HCT116 (cell line): ENCODE results near the gene BCAR3. TPM values are rescaled to one million over a fixed set of nuclear protein-coding genes. Genes with fewer than 3 reads are reported as not detected.

Experiments
- ATAC-seq: fragments of 200-7000 bp; cut with Tn5 transposase; 2 replicates; pipeline ENCODE4 v1.9.1; 2020; ENCODE audit warnings: mild to moderate bottlenecking, moderate library complexity
- BruUV-seq: library from RNA; stranded (reverse); fragments of 400-500 nt; replicated peaks from 2 replicates; lab custom pipeline; 2021; lab: Mats Ljungman, UMichigan
- CTCF ChIA-PET: fragments of 300-600 bp; sonication (Branson Sonifier 250); formaldehyde crosslinking; loops from one replicate; lab custom pipeline; 2021; ENCODE audit warnings: antibody characterized with exemption; lab: Charles Lee
- POLR2A ChIA-PET: fragments of 300-600, 350-600 bp; sonication (Branson Sonifier 250); formaldehyde crosslinking; loops from one replicate; lab custom pipeline; 2021; ENCODE audit warnings: antibody characterized with exemption; lab: Charles Lee
- RAD21 ChIA-PET, 2 experiments: fragments of 300-600 bp; sonication (Branson Sonifier 250); formaldehyde crosslinking; loops; one replicate each; lab custom pipeline; 2023; ENCODE audit warnings: low total read pairs in 2 of 2; ENCODE audit not compliant: uncharacterized antibody in 2 of 2, unreplicated experiment in 2 of 2, low non-redundant PET in 1 of 2; lab: Charles Lee
- DNase-seq: peaks from one replicate; pipeline ENCODE4 v3.0.0-alpha.2; 2010; ENCODE audit warnings: low read depth, low spot score
- H2AFZ ChIP-seq: fragments of 200-600 bp; shearing (Covaris generic), sonication (generic); 2 replicates; pipeline ENCODE4 v1.6.1; 2017; ENCODE audit warnings: low read depth, mixed run types, mixed read lengths, antibody characterized with exemption, low read length; ENCODE audit not compliant: poor library complexity, severe bottlenecking
- H3K27ac ChIP-seq: 2 replicates; pipeline ENCODE4 v1.5.1; 2012; ENCODE audit warnings: low read depth, low read length
- H3K27me3 ChIP-seq: fragments of 200-600 bp; sonication (generic); 2 replicates; pipeline ENCODE4 v1.6.1; 2016; ENCODE audit warnings: mixed run types, low read length, mixed read lengths; ENCODE audit not compliant: insufficient read depth
- H3K36me3 ChIP-seq, 2 experiments: fragments of 200-500 bp in 1 of 2; fragments of 200-600 bp in 1 of 2; sonication (Bioruptor generic) in 1 of 2; sonication (generic) in 1 of 2; 2 replicates each; pipeline versions ENCODE4 v1.5.1 to v1.6.1; 2014 to 2016; ENCODE audit warnings: low read length in 2 of 2, inconsistent platforms in 1 of 2, mixed read lengths in 1 of 2, mixed run types in 1 of 2; ENCODE audit not compliant: insufficient read depth in 2 of 2, control insufficient read depth in 1 of 2
- H3K4me1 ChIP-seq, 2 experiments: fragments of 200-600 bp in 1 of 2; sonication (generic) in 1 of 2; 2 replicates each; pipeline versions ENCODE4 v1.5.1 to v1.6.1; 2012 to 2017; ENCODE audit warnings: low read length in 2 of 2, inconsistent platforms in 1 of 2, mild to moderate bottlenecking in 1 of 2, mixed read lengths in 1 of 2, mixed run types in 1 of 2, moderate library complexity in 1 of 2; ENCODE audit not compliant: insufficient read depth in 2 of 2, control insufficient read depth in 1 of 2
- H3K4me2 ChIP-seq: fragments of 200-600 bp; sonication (generic); 2 replicates; pipeline ENCODE4 v1.6.1; 2017; ENCODE audit warnings: mixed run types, low read length, mixed read lengths
- H3K4me3 ChIP-seq, 2 experiments: fragments of 200-600 bp in 1 of 2; sonication (generic) in 1 of 2; replicated peaks in 1 of 2; 2 replicates each; pipeline ENCODE4 v1.5.1; 2011 to 2016; ENCODE audit warnings: low read length in 2 of 2, control low read depth in 1 of 2, low read depth in 1 of 2, mild to moderate bottlenecking in 1 of 2, mixed read lengths in 1 of 2, mixed run types in 1 of 2
- H3K79me2 ChIP-seq: fragments of 200-600 bp; sonication (generic); 2 replicates; pipeline ENCODE4 v1.6.1; 2017; ENCODE audit warnings: mild to moderate bottlenecking, mixed run types, low read length, moderate library complexity, mixed read lengths; ENCODE audit not compliant: insufficient read depth
- H3K9ac ChIP-seq: fragments of 200-600 bp; sonication (generic); 2 replicates; pipeline ENCODE4 v1.6.1; 2016; ENCODE audit warnings: low read length, mixed read lengths
- H3K9me2 ChIP-seq: fragments of 200-600 bp; sonication (generic), shearing (Covaris generic); 2 replicates; pipeline ENCODE4 v1.6.1; 2017; ENCODE audit warnings: mixed run types, mild to moderate bottlenecking, moderate library complexity; ENCODE audit not compliant: insufficient read depth
- H3K9me3 ChIP-seq, 2 experiments: fragments of 200-500 bp in 1 of 2; fragments of 200-600 bp in 1 of 2; sonication (Bioruptor generic) in 1 of 2; sonication (generic) in 1 of 2; 2 replicates each; pipeline ENCODE4 v1.6.1; 2014 to 2017; ENCODE audit warnings: low read length in 2 of 2, mixed read lengths in 2 of 2, inconsistent platforms in 1 of 2, low read depth in 1 of 2, mild to moderate bottlenecking in 1 of 2, mixed run types in 1 of 2, moderate library complexity in 1 of 2; ENCODE audit not compliant: control insufficient read depth in 1 of 2, insufficient read depth in 1 of 2
- H4K20me1 ChIP-seq: fragments of 200-600 bp; sonication (generic), shearing (Covaris generic); 2 replicates; pipeline ENCODE4 v1.6.1; 2017; ENCODE audit warnings: mixed run types, mild to moderate bottlenecking, moderate library complexity; ENCODE audit not compliant: insufficient read depth
- CBX3 ChIP-seq: IDR thresholded peaks from 2 replicates; pipeline ENCODE4 v1.6.1; 2012; ENCODE audit warnings: low read depth
- CEBPB ChIP-seq: IDR thresholded peaks from 2 replicates; pipeline ENCODE4 v1.6.1; 2012; ENCODE audit warnings: low read depth
- EGR1 ChIP-seq: IDR thresholded peaks from 2 replicates; pipeline ENCODE4 v1.6.1; 2012; ENCODE audit warnings: low read depth
- POLR2AphosphoS5 ChIP-seq: IDR thresholded peaks from 2 replicates; pipeline ENCODE4 v1.6.1; 2011; ENCODE audit warnings: mild to moderate bottlenecking, low read depth, low read length, moderate library complexity
- RAD21 ChIP-seq: IDR thresholded peaks from 2 replicates; pipeline ENCODE4 v1.6.1; 2012; ENCODE audit warnings: low read depth, mild to moderate bottlenecking
- SP1 ChIP-seq: IDR thresholded peaks from 2 replicates; pipeline ENCODE4 v1.6.1; 2012; ENCODE audit warnings: low read depth
- SRF ChIP-seq: IDR thresholded peaks from 2 replicates; pipeline ENCODE4 v1.6.1; 2012; ENCODE audit warnings: low read depth
- TCF7L2 ChIP-seq: IDR thresholded peaks from 2 replicates; pipeline ENCODE4 v1.7.0; 2011; ENCODE audit warnings: borderline replicate concordance, inconsistent platforms; ENCODE audit not compliant: insufficient read depth, insufficient read length; ENCODE audit errors: extremely low read depth
- YY1 ChIP-seq: IDR thresholded peaks from 2 replicates; pipeline ENCODE4 v1.6.1; 2011; ENCODE audit warnings: low read length, low read depth, moderate library complexity, mild to moderate bottlenecking; ENCODE audit not compliant: insufficient replicate concordance; ENCODE audit errors: extremely low read depth
- ZFX ChIP-seq: fragments of 450-650 bp; IDR thresholded peaks from 2 replicates; pipeline ENCODE4 v1.6.1; 2017
- intact Hi-C: fragments of 100-400 bp; cut with micrococcal nuclease; formaldehyde crosslinking; loops from 2 replicates; pipeline ENCODE4 v1.10.0; 2022
- total RNA-seq: library from RNA; stranded (reverse); gene quantifications from one replicate; pipeline ENCODE4 v1.2.1, GENCODE V29; 2021; ENCODE audit not compliant: unreplicated experiment
- TF ChIP-seq, protein P1 (sequence below): IDR thresholded peaks from 2 replicates; pipeline ENCODE4 v1.6.1; 2012; ENCODE audit warnings: low read depth
- TF ChIP-seq, protein P2 (sequence below): IDR thresholded peaks from 2 replicates; pipeline ENCODE4 v1.6.1; 2012
- TF ChIP-seq, protein P3 (sequence below), 3 experiments: fragments of 200-600 bp in 1 of 3; sonication (generic) in 1 of 3; IDR thresholded peaks in 2 of 3; conservative IDR thresholded peaks in 1 of 3; 2 replicates each; pipeline ENCODE4 v1.5.1; 2012 to 2017; ENCODE audit warnings: low read depth in 2 of 3, low read length in 2 of 3, antibody characterized with exemption in 1 of 3, borderline replicate concordance in 1 of 3, control low read depth in 1 of 3, mild to moderate bottlenecking in 1 of 3, mixed read lengths in 1 of 3, mixed run types in 1 of 3, moderate library complexity in 1 of 3; ENCODE audit not compliant: insufficient read depth in 1 of 3

The BCAR3 gene
- total RNA-seq, 1 experiment from 2014 or later: 24.5 TPM

DNA sequence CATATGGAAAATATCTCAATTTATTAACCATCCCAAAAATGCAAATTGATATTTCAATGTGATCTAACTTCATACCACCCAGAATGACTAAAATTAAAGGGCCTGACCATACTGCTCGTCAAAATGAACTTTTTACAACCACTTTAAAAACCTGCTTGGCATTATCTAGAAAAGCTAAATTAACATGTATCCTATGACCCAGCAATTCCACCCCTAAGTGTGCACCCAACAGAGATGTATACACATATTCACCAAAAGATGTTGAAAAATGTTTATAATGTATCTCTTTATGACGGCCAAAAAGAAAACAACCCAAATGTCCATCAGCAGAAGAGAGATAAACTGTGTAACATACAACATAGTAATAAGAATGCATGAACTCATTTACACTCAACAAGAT is 1.6 kb upstream of the BCAR3 start (continued):
- TF ChIP-seq, protein P1, sequence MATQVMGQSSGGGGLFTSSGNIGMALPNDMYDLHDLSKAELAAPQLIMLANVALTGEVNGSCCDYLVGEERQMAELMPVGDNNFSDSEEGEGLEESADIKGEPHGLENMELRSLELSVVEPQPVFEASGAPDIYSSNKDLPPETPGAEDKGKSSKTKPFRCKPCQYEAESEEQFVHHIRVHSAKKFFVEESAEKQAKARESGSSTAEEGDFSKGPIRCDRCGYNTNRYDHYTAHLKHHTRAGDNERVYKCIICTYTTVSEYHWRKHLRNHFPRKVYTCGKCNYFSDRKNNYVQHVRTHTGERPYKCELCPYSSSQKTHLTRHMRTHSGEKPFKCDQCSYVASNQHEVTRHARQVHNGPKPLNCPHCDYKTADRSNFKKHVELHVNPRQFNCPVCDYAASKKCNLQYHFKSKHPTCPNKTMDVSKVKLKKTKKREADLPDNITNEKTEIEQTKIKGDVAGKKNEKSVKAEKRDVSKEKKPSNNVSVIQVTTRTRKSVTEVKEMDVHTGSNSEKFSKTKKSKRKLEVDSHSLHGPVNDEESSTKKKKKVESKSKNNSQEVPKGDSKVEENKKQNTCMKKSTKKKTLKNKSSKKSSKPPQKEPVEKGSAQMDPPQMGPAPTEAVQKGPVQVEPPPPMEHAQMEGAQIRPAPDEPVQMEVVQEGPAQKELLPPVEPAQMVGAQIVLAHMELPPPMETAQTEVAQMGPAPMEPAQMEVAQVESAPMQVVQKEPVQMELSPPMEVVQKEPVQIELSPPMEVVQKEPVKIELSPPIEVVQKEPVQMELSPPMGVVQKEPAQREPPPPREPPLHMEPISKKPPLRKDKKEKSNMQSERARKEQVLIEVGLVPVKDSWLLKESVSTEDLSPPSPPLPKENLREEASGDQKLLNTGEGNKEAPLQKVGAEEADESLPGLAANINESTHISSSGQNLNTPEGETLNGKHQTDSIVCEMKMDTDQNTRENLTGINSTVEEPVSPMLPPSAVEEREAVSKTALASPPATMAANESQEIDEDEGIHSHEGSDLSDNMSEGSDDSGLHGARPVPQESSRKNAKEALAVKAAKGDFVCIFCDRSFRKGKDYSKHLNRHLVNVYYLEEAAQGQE: no peak
- TF ChIP-seq CEBPB: no peak
- TF ChIP-seq RAD21: no peak
- TF ChIP-seq, protein P2, sequence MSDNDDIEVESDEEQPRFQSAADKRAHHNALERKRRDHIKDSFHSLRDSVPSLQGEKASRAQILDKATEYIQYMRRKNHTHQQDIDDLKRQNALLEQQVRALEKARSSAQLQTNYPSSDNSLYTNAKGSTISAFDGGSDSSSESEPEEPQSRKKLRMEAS: no peak
- TF ChIP-seq POLR2AphosphoS5: no peak
- no peak for TF ChIP-seq SP1
- TF ChIP-seq EGR1: no peak

DNA sequence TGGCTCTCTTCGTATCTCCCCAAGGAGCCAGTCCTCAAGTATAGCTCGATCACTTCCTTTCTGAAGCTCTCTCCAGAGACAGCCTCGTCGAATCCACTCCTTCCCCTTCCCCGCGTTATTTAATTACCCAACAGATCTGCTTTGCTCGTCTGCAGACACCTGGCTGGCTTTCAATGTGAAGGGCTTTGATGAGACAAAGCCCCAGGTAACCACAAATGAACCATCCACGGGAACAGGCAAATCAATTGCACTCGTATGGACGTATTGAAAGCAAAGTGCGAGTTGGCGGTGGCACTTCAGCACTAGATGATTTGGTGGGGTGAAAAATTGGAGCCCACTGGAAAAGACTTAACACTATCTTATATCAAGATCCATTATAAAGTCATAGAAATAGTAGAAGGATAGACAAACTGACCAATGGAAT is 364 bp upstream of the BCAR3 start:
- TSS peak; percentile 88 for BruUV-seq
- peak overlapping the region; percentile 87 for H3K9ac ChIP-seq
- H2AFZ ChIP-seq: peak overlapping the region; percentile 87
- intact Hi-C loops: loop anchor here (5.0 kb wide), 1 partner anchor 130 kb away; no protein-coding TSS in a partner anchor
- ChIA-PET POLR2A (interaction anchor here (0.6 to 2.7 kb wide), 9 partner anchors 10 to 131 kb away, joined by 3 to 10 read pairs (median 3); no protein-coding TSS in a partner anchor), CTCF (interaction anchor here (0.9 to 2.4 kb wide), 6 partner anchors 11 to 132 kb away, joined by 3 to 13 read pairs (median 5); no protein-coding TSS in a partner anchor), RAD21 (interaction anchor here (1.3 kb wide), 2 partner anchors 10 to 132 kb away, joined by 4 read pairs; no protein-coding TSS in a partner anchor)
- peak overlapping the region; percentile 92 for H3K4me2 ChIP-seq
- no peaks in the 10 kb centered on the region for H3K27me3 ChIP-seq
- H4K20me1 ChIP-seq: peaks cover 2% of the 10 kb centered on the region; the same call in 1 of the 2 replicates
- H3K4me3 ChIP-seq: peak overlapping the region; percentile 67 to 77
- no peak for TF ChIP-seq CBX3
- no peak for TF ChIP-seq SRF
- TF ChIP-seq, protein P3, sequence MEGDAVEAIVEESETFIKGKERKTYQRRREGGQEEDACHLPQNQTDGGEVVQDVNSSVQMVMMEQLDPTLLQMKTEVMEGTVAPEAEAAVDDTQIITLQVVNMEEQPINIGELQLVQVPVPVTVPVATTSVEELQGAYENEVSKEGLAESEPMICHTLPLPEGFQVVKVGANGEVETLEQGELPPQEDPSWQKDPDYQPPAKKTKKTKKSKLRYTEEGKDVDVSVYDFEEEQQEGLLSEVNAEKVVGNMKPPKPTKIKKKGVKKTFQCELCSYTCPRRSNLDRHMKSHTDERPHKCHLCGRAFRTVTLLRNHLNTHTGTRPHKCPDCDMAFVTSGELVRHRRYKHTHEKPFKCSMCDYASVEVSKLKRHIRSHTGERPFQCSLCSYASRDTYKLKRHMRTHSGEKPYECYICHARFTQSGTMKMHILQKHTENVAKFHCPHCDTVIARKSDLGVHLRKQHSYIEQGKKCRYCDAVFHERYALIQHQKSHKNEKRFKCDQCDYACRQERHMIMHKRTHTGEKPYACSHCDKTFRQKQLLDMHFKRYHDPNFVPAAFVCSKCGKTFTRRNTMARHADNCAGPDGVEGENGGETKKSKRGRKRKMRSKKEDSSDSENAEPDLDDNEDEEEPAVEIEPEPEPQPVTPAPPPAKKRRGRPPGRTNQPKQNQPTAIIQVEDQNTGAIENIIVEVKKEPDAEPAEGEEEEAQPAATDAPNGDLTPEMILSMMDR (IDR thresholded peaks at IDR 0.05 in 2 of 3, conservative IDR thresholded peaks at IDR 0.05 in 1 of 3; ENCODE audit: borderline replicate concordance in 1 of 3, insufficient read depth in 1 of 3, low read depth in 2 of 3, low read length in 2 of 3): no peak
- TF ChIP-seq TCF7L2: no peak
- TF ChIP-seq YY1: no peak
- no peak for TF ChIP-seq ZFX
- TF ChIP-seq CEBPB: no peak
- H3K9me3 ChIP-seq: no peaks in the 10 kb centered on the region
- DNase-seq (no peak), ATAC-seq (no peak)
- H3K9me2 ChIP-seq: no peaks in the 10 kb centered on the region
- peaks cover 0 to 11% of the 10 kb centered on the region in 2 experiments; a peak in 1 of 4 replicates for H3K36me3 ChIP-seq
- peak overlapping the region; percentile 70 for H3K27ac ChIP-seq
- peaks cover 0 to 49% of the 10 kb centered on the region in 2 experiments; a peak in 2 of 4 replicates for H3K4me1 ChIP-seq
- peaks cover 50% of the 10 kb centered on the region for H3K79me2 ChIP-seq
